ENCODE data around the gene AMDHD2.

AMDHD2 gene

GRCh38 chr16:2498531-2499253, 21.5 kb upstream of the AMDHD2 start:
- no peak for DNase-seq

- DNase-seq, result no peak
Observed at GRCh38 chr16:2499454-2499853, 20.7 kb upstream of the AMDHD2 start.

GRCh38 chr16:2499890-2500429, 20.2 kb upstream of the AMDHD2 start:
- no peak for DNase-seq

- DNase-seq, result no peak
Observed at GRCh38 chr16:2500430-2500917, 19.7 kb upstream of the AMDHD2 start.

- DNase-seq, result peak; percentile 51 to 98 (median 88)
Observed at GRCh38 chr16:2500918-2501750, 19.0 kb upstream of the AMDHD2 start.

GRCh38 chr16:2501946-2502895, 17.9 kb upstream of the AMDHD2 start:
- DNase-seq, result no peak

GRCh38 chr16:2505695-2506094, 14.5 kb upstream of the AMDHD2 start:
- DNase-seq, result no peak

- DNase-seq, result peak in 3 of 58 donors; percentile 11 to 26 (median 25)
Observed at GRCh38 chr16:2507052-2507659, 13.0 kb upstream of the AMDHD2 start.

- peak in 2 of 58 donors; percentile 20 to 40 for DNase-seq
Observed at GRCh38 chr16:2507665-2508064, 12.5 kb upstream of the AMDHD2 start.

- DNase-seq, result no peak
Observed at GRCh38 chr16:2508722-2509400, 11.3 kb upstream of the AMDHD2 start.

GRCh38 chr16:2511128-2511800, 8.9 kb upstream of the AMDHD2 start:
- DNase-seq, result peak in 31 of 58 donors; percentile 8 to 76 (median 49)

- no peak for DNase-seq
Observed at GRCh38 chr16:2511996-2512734, 8.0 kb upstream of the AMDHD2 start.

GRCh38 chr16:2512735-2513404, 7.3 kb upstream of the AMDHD2 start:
- DNase-seq, result peak in 1 of 58 donors; percentile 27

GRCh38 chr16:2513405-2514332, 6.5 kb upstream of the AMDHD2 start, which contains the start of gene ATP6V0C:
Gene ATP6V0C, plus strand, starts transcription at chr16:2513952. Its CDS starts 152 bp downstream, at chr16:2514104.
- DNase-seq, result peak; percentile 17 to 98 (median 89)

GRCh38 chr16:2514333-2515179, 5.6 kb upstream of the AMDHD2 start:
- peak in 3 of 58 donors; percentile 11 to 68 (median 27) for DNase-seq

All from anterior cingulate cortex (tissue), 58 donors.